CD1c-positive myeloid dendritic cell (primary cell): Measurements from ENCODE around the gene HABP4.

ENCODE experiments used
- DNase-seq: peaks from one replicate; pipeline ENCODE4 v3.0.0-alpha.2; 2016; ENCODE audit errors: extremely low spot score

The HABP4 gene

GRCh38 chr9:96435345-96435744 is 14.6 kb upstream of the HABP4 start:
- DNase-seq = no peak

DNA sequence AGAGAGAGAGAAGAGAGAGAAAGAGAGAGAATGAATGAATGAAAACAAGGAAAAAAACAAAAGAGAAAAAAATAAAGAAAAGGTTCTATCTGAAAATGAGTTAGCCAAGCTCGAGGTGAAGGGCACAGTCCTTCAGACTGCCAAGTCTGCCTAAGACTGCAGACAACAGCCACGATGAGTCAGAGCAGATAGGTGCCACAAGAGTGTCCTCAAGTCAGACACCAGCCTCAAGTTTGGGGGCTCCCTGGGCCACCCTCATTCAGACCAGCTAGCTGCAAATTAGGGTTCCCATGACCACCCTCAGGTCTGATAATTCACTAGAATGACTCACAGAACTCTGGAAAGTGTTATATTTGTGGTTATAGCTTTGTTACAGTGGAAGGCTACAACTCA is 13.9 kb upstream of the HABP4 start:
- DNase-seq = no peak

DNA sequence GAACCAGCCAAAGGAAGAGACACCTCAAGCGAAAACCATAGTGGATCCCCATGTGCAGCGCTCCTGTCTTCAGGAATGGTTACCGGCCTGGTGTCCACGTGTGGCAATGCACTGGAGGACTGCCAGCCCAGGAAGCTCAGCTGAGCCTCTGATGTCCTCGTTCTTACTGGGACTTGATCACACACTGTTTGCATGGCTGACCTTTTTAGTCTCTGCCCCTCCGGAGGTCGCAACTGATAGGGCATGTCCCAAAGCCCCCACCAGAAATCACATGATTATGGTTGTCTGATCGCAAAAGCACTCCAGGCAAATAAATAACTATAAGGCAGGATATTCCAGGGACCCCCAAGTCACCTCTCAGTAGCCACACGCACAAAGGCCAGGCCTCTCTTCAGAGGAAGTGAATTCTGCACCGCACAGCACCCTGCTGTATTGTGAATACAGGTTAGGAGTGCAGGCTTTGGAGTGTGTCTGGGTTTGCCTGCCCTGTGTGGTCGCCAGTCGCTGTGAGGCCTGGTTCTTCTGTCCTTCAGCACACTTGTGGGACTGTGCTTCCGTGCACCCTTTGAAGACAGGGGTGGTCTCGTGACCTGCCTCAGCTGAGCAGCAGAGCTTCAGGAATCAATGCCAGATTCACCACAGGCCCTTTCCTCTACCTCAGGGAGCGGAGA is 13.4 kb upstream of the HABP4 start:
- DNase-seq = no peak

DNA sequence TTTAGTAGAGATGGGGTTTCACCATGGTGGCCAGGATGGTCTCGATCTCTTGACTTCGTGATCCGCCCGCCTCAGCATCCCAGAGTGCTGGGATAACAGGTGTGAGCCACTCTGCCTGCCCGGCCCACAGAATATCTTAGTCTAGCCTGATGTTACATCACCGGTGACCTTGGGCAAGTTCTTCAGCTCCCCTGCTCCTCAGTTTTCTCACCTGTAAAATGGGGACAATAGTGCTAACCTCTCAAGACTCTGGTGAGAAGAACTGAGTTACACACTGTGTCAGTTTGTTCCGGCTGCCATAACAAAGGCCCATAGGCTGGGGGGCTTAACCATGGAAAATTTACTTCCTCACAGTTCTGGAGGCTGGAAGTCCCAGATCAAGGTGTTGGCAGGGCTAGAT is 12.5 kb upstream of the HABP4 start:
- no peak for DNase-seq

GRCh38 chr9:96440671-96441199 is 9.2 kb upstream of the HABP4 start:
- DNase-seq = no peak

GRCh38 chr9:96441798-96442445 is 8.0 kb upstream of the HABP4 start:
- DNase-seq = peak; percentile 59

- DNase-seq = peak; percentile 36
These were observed 7.5 kb upstream of the HABP4 start for GRCh38 chr9:96442491-96442890.

- no peak for DNase-seq
These were observed 2.6 kb upstream of the HABP4 start for GRCh38 chr9:96447406-96447805.

GRCh38 chr9:96448546-96449170 is 1.3 kb upstream of the HABP4 start:
- no peak for DNase-seq

- DNase-seq = no peak
These were observed 485 bp upstream of the HABP4 start for GRCh38 chr9:96449523-96449844.

DNA sequence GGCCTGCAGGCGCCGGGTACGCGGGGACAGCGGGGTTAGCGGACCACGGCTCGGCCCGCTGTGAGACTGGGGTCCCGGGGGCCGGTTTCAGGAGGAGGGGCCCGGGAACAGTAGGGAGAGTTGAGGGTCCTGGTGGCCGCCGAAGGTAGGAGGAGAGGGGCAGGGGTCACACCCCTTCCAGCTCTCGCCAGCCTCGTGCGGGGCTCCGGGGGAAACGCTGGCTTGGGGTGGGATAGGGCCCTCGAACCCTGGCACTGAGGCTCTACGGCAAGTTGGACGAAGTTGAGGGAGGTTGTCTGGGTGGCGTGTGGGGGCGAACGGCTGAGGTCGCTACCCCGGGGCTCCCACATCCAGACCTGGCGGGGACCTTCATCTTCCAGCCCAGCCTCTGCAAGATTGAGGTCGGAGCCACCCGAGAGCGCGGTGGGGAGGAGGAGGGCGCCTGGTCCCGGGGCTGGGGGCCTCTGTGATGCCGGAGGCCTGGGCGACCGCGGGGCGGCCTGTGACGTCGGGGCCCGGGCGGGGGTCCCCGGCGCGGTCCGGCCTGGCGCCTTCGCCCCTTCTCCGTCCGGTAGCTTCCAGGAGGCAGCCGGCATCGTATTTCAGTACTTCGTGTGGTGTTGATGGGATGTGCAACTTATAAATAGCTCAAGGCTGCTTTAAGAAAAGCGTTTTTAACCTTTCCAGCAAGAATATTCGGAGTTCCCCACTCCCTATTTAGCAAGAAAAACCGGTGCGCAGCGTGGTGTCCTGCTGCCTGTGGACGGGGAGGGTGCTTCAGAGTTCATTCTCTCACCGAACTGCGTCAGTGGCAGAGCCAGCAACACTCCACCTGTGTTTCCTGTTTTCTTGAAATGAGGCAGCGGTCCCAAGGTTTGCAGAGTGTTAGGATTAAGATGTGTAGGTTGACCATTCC is 902 bp downstream of the HABP4 start:
- DNase-seq = peak; percentile 24

DNA sequence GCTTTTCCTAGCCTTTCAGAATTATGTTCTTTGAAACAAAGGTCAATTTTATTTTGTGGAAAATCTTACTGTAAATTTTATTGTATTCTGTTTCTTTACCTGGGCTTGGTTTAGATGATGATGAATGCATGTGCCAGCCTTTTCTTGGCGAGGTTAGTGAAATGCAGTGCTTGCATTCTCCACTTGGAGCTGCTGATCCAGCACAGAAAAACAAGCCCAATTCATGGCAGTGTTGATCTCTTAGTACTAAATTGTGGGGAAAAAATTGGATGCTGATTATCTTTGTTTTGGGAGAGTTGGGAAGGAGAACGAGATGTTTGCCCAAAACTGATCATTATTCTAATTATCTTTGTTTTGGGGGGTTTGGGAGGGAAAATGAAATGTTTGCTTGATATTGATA is 3.7 kb downstream of the HABP4 start:
- DNase-seq = no peak

DNA sequence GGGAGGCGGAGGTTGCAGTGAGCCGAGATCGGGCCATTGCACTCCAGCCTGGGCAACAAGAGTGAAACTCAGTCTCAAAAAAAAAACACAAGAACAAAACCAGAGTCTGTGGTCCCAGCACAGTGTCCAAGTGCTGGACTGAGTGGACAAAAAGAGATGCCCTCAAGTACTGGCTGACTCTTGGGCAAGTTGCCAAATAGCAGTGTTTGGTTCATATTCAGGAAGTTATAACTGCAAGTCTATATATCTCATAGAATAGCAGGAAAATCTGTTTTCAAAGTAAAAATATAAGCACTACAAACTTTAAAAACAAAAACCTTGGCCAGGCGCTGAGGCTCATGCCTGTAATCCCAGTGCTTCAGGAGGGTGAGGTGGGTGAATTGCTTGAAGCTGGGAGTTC is 7.3 kb downstream of the HABP4 start:
- DNase-seq = no peak

DNA sequence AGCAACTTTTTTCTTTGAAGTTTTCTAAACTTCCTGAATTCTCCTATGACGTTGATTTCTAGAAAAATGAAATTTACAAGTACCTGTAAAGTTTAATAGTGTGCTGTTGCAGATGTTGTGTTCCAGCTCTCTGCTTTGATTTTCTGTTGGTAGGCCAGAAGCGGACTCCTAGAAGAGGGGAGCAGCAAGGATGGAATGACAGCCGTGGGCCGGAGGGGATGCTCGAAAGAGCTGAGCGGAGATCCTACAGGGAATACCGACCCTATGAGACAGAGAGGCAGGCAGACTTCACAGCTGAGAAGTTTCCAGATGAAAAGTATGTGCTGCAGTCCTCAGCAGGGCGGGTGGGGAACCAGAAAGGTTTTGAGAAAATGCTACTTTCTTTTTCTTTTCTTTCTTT is 8.3 kb downstream of the HABP4 start:
- no peak for DNase-seq

GRCh38 chr9:96459268-96460007 is 9.5 kb downstream of the HABP4 start:
- no peak for DNase-seq

- DNase-seq = no peak
These were observed 10.5 kb downstream of the HABP4 start for GRCh38 chr9:96460470-96460869.

- DNase-seq = no peak
These were observed 10.9 kb downstream of the HABP4 start for GRCh38 chr9:96460882-96461281.

DNA sequence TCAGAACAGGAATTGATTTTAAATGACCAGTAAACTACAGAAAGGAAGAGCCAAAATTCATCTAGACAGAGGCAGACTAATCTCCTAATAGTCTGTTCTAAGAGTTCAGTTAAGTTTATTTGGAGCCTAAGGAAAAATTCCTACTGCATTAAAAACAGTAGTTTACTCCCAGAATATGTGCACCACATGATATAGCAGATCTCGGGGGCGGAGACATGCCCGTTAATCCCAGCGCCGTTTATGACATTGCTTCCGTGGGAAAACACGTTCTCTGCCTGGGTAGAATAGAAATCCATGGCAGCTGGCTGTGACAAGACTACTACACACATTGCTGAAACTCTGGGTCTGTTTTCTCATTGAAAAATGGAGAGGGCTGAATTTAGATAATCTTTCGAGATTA is 11.4 kb downstream of the HABP4 start:
- no peak for DNase-seq

- DNase-seq = no peak
These were observed 12.6 kb downstream of the HABP4 start for GRCh38 chr9:96462541-96462940.

- DNase-seq = no peak
These were observed 14.5 kb downstream of the HABP4 start for GRCh38 chr9:96464426-96464825.

DNA sequence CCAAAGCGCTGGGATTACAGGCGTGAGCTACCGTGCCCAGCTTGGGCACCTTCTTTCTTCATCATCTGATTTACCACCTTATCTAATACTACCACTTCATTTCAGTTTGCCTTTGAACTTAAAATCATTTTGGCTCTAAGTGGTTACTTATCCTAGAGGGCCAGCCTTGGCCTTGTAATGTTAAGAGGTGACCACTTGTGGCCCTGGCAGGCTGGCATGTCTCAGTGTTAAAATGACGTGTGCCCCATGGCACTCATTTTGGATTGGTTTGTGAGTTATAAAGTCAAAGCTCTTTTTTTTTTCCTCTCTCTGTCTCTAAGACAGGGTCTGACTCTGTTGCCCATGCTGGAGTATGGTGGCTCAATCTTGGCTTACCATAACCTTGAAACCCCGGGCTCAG is 17.8 kb downstream of the HABP4 start:
- DNase-seq = no peak

DNA sequence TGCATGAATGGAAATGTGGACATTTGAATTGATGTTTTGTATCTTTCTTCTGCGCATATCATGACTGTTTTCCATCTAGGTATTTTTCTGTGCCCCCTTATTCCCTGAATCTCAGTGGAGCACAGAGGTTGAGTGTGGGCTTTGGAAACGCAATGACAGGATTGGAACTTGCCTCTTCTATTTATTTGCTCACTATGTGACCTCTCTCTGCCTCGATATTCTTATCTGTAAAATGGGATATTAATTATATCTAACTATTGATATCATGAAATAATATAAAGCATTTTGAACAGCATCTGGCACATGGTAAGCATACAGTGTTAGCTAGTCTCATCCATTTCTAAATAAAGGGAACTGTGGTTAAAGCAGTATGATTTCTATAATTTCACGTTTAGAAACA is 26.0 kb downstream of the HABP4 start:
- DNase-seq = no peak
